ENCODE data around the gene ECPAS.

- TF ChIP-seq, protein P1, sequence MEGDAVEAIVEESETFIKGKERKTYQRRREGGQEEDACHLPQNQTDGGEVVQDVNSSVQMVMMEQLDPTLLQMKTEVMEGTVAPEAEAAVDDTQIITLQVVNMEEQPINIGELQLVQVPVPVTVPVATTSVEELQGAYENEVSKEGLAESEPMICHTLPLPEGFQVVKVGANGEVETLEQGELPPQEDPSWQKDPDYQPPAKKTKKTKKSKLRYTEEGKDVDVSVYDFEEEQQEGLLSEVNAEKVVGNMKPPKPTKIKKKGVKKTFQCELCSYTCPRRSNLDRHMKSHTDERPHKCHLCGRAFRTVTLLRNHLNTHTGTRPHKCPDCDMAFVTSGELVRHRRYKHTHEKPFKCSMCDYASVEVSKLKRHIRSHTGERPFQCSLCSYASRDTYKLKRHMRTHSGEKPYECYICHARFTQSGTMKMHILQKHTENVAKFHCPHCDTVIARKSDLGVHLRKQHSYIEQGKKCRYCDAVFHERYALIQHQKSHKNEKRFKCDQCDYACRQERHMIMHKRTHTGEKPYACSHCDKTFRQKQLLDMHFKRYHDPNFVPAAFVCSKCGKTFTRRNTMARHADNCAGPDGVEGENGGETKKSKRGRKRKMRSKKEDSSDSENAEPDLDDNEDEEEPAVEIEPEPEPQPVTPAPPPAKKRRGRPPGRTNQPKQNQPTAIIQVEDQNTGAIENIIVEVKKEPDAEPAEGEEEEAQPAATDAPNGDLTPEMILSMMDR (IDR thresholded peaks at IDR 0.05), result no peak
- TF ChIP-seq ELF4 (CRISPR knock-in tag; IDR thresholded peaks at IDR 0.05; ENCODE audit: low read depth), result no peak
- TF ChIP-seq, protein P2, sequence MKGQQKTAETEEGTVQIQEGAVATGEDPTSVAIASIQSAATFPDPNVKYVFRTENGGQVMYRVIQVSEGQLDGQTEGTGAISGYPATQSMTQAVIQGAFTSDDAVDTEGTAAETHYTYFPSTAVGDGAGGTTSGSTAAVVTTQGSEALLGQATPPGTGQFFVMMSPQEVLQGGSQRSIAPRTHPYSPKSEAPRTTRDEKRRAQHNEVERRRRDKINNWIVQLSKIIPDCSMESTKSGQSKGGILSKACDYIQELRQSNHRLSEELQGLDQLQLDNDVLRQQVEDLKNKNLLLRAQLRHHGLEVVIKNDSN (CRISPR knock-in tag; IDR thresholded peaks at IDR 0.05), result no peak
- no peak for TF ChIP-seq NFYB (CRISPR knock-in tag; conservative IDR thresholded peaks at IDR 0.05; ENCODE audit: low read depth)
- TF ChIP-seq ETV6 (CRISPR knock-in tag; IDR thresholded peaks at IDR 0.05), result no peak
- TF ChIP-seq, protein P3, sequence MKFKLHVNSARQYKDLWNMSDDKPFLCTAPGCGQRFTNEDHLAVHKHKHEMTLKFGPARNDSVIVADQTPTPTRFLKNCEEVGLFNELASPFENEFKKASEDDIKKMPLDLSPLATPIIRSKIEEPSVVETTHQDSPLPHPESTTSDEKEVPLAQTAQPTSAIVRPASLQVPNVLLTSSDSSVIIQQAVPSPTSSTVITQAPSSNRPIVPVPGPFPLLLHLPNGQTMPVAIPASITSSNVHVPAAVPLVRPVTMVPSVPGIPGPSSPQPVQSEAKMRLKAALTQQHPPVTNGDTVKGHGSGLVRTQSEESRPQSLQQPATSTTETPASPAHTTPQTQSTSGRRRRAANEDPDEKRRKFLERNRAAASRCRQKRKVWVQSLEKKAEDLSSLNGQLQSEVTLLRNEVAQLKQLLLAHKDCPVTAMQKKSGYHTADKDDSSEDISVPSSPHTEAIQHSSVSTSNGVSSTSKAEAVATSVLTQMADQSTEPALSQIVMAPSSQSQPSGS (CRISPR knock-in tag; IDR thresholded peaks at IDR 0.05; ENCODE audit: borderline replicate concordance, low read depth), result no peak
- no peak for TF ChIP-seq KAT7 (CRISPR knock-in tag; IDR thresholded peaks at IDR 0.05; ENCODE audit: borderline replicate concordance)
- TF ChIP-seq MAX (CRISPR knock-in tag; IDR thresholded peaks at IDR 0.05), result no peak
- TF ChIP-seq, protein P4, sequence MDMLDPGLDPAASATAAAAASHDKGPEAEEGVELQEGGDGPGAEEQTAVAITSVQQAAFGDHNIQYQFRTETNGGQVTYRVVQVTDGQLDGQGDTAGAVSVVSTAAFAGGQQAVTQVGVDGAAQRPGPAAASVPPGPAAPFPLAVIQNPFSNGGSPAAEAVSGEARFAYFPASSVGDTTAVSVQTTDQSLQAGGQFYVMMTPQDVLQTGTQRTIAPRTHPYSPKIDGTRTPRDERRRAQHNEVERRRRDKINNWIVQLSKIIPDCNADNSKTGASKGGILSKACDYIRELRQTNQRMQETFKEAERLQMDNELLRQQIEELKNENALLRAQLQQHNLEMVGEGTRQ (CRISPR knock-in tag; IDR thresholded peaks at IDR 0.05), result no peak
- TF ChIP-seq NR1H2 (CRISPR knock-in tag; IDR thresholded peaks at IDR 0.05), result no peak
- TF ChIP-seq ZBTB21 (CRISPR knock-in tag; IDR thresholded peaks at IDR 0.05; ENCODE audit: borderline replicate concordance), result no peak
These were observed 117.2 kb downstream of the ECPAS start for GRCh38 chr9:111366978-111367377.

Measured in WTC11 (cell line).